Gastroesophageal sphincter (tissue), 4 donors: ENCODE data around the gene TOMM5. TPM values are rescaled to one million over a fixed set of nuclear protein-coding genes. Genes with fewer than 3 reads are reported as not detected.

Experiments
- ATAC-seq: fragments of 150-250 bp; one replicate; pipeline ENCODE4 v1.9.1; 2016; ENCODE audit warnings: mild to moderate bottlenecking, moderate library complexity
- H3K27ac ChIP-seq, 4 donors: fragments of 200-600 bp; sonication (generic) in 3 of 4; 1 replicate in 3 of 4; 2 replicates in 1 of 4; pipeline ENCODE4 v1.5.1; 2016 to 2019
- H3K27me3 ChIP-seq: fragments of 200-600 bp; sonication (generic); one replicate; pipeline ENCODE4 v1.5.1; 2019
- H3K36me3 ChIP-seq, 2 donors: fragments of 200-600 bp; sonication (generic); one replicate each; pipeline ENCODE4 v1.5.1; 2019; ENCODE audit warnings: control low read depth in 1 of 2
- H3K4me1 ChIP-seq, 3 donors: fragments of 200-600 bp; sonication (generic); 1 replicate in 2 of 3; 2 replicates in 1 of 3; pipeline ENCODE4 v1.5.1; 2016 to 2019; ENCODE audit warnings: control low read depth in 2 of 3
- H3K4me3 ChIP-seq, 2 donors: fragments of 200-600 bp; sonication (generic); one replicate each; pipeline ENCODE4 v1.5.1; 2019; ENCODE audit warnings: mild to moderate bottlenecking in 1 of 2, moderate library complexity in 1 of 2
- H3K9me3 ChIP-seq, 3 donors: fragments of 200-600 bp; sonication (generic); one replicate each; pipeline ENCODE4 v1.5.1; 2017 to 2019; ENCODE audit warnings: control low read depth in 2 of 3
- EP300 ChIP-seq: sonication (generic); formaldehyde crosslinking; IDR thresholded peaks from one replicate; pipeline ENCODE4 v1.6.1; 2017; ENCODE audit warnings: antibody characterized with exemption, mild to moderate bottlenecking
- POLR2A ChIP-seq, 2 donors: fragments of 450-650 bp; IDR thresholded peaks; one replicate each; pipeline ENCODE4 v1.6.1; 2017; ENCODE audit warnings: antibody characterized with exemption in 2 of 2, mild to moderate bottlenecking in 2 of 2, moderate library complexity in 1 of 2
- POLR2AphosphoS5 ChIP-seq: sonication (generic); formaldehyde crosslinking; IDR thresholded peaks from one replicate; pipeline ENCODE4 v1.6.1; 2017; ENCODE audit warnings: antibody characterized with exemption
- WGBS, 2 donors: methylation state at CpG; one replicate each; pipeline ENCODE4 v1.1.5; 2018; ENCODE audit warnings: low coverage in 1 of 2; 5-methylcytosine and 5-hydroxymethylcytosine counted together
- total RNA-seq, 4 donors: library from RNA; depleted of rRNA; stranded (reverse); fragments of >200 nt; gene quantifications; one replicate each; pipeline ENCODE4 v1.1.0, GENCODE V29; 2016
- TF ChIP-seq, protein P1 (sequence below), 4 experiments: fragments of 200-600 bp in 2 of 4; fragments of 450-650 bp in 2 of 4; sonication (generic) in 1 of 4; IDR thresholded peaks; one replicate each; pipeline ENCODE4 v1.5.1; 2017 to 2019; ENCODE audit warnings: antibody characterized with exemption in 4 of 4, mild to moderate bottlenecking in 2 of 4, moderate library complexity in 2 of 4

Gene TOMM5
- total RNA-seq, 4 donors from 2014 or later = 46.8 to 85.6 (median 82.5) TPM

DNA sequence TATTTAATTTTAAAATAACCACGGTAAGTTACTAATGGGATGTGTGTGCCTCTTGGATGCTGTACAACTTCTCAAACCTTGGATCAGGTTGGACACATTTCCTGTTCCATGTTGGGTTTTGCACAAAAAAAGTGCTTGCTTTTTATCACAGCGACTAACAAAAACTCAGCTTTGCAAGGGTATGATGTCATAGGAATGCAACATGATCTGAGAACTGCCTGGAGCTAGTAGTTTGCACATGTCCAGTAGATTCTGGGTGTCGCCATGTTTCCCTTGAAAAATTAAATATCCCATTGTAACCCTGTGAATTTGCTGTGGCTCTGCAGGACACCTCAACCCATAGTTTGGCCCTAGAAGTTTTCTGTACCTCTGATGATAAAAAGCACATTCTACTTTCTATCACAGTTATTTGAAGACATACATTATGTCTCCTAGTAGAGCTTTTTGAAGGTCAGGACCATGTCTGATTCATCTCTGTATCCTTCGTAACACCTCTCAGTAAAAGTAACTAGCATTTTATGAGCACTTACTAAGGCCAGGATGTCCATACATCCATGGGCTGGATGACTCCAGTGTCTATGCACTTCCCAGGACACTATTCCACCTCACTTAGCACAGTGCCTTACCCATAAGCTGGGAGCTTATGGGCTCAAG lies 46.8 kb upstream of the TOMM5 start:
- 72 to 89% methylated on average over 4 of the region's 4 CpGs for WGBS, 2 donors
- Histone ChIP-seq H3K9me3 (no peaks in the 10 kb centered on the region), H3K36me3 (no peaks in the 10 kb centered on the region), H3K4me3 (no peak overlapping the region), H3K27ac (no peak overlapping the region), H3K4me1 (no peaks in the 10 kb centered on the region), H3K27me3 (peaks cover 32% of the 10 kb centered on the region)
- ATAC-seq = no peak
- TF ChIP-seq, protein P1, sequence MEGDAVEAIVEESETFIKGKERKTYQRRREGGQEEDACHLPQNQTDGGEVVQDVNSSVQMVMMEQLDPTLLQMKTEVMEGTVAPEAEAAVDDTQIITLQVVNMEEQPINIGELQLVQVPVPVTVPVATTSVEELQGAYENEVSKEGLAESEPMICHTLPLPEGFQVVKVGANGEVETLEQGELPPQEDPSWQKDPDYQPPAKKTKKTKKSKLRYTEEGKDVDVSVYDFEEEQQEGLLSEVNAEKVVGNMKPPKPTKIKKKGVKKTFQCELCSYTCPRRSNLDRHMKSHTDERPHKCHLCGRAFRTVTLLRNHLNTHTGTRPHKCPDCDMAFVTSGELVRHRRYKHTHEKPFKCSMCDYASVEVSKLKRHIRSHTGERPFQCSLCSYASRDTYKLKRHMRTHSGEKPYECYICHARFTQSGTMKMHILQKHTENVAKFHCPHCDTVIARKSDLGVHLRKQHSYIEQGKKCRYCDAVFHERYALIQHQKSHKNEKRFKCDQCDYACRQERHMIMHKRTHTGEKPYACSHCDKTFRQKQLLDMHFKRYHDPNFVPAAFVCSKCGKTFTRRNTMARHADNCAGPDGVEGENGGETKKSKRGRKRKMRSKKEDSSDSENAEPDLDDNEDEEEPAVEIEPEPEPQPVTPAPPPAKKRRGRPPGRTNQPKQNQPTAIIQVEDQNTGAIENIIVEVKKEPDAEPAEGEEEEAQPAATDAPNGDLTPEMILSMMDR (IDR thresholded peaks at IDR 0.05) = no peak
- TF ChIP-seq POLR2A (IDR thresholded peaks at IDR 0.05) (no peak), POLR2AphosphoS5 (no peak), EP300 (no peak)

DNA sequence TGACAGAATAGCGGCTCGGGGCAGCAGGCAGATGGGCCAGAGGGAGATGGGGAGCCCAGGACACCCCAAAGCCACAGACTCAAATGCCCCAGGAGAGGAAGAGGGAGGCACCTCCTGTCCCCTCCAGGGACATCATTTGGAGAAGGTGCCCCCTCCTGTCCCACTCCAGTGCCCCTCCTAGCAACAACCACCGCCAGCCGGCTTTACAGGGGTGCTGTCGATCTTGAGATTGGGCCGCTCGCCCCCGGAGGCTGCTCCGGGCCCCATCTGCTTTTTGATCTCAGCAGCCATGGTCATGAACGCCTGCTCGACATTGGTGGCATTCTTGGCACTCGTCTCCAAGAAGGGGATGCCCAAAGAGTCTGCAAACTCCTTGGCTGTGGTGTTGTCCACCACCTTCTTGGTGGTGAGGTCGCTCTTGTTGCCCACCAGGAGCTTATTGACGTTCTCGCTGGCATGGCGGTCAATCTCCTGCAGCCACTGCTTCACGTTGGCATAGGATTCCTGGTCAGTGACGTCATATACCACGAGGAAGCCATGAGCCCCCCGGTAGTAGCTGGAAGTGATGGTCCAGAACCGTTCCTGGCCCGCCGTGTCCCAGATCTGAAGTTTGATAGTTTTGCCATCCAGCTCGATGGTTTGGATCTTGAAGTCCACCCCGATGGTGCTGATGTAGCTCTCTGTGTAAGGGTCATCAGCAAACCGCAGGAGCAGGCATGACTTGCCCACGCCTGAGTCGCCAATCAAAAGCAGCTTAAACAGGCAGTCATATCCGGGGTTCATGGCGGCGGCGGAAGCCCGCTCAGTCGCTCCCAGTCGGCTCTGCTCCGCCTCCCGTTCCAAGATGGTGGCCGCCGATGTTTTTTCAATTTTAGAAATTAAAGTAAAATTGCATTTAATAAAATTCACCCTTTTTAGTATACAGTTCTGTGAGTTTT lies 44.4 kb upstream of the TOMM5 start:
- Histone ChIP-seq H3K27me3 (peaks cover 21% of the 10 kb centered on the region), H3K36me3 (no peaks in the 10 kb centered on the region), H3K9me3 (no peaks in the 10 kb centered on the region), H3K4me1 (no peaks in the 10 kb centered on the region), H3K4me3 (no peak overlapping the region), H3K27ac (no peak overlapping the region)
- TF ChIP-seq EP300 (no peak), POLR2A (IDR thresholded peaks at IDR 0.05) (no peak), POLR2AphosphoS5 (no peak)
- TF ChIP-seq, protein P1 (IDR thresholded peaks at IDR 0.05) = no peak
- WGBS, 2 donors = 91 to 93% methylated on average over 8 to 9 of the region's 39 CpGs
- ATAC-seq = no peak

DNA sequence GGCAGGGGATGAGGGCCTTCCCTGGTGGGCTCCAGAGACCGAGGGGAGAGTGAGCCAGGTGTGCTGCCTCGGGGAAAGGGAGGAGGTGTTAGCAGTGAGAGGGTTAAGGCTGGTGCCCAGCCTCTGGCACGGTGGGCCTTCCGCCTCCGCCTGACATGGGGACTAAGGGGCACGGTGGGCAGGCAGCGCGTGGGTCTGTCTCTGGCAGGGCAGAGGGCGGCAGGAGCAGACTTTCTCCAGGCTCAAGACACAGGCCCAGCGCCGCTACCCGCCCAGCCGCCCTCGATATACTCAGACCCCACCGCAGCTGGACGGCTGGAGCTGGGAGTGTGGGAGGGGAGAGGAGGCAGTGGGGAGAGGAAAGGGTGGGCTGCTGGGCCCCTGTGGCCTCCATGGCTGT lies 43.4 kb upstream of the TOMM5 start:
- H3K9me3 ChIP-seq = no peaks in the 10 kb centered on the region
- no peak overlapping the region for H3K27ac ChIP-seq
- no peaks in the 10 kb centered on the region for H3K4me1 ChIP-seq
- no peak overlapping the region for H3K4me3 ChIP-seq
- 60 to 70% methylated on average over 2 to 5 of the region's 16 CpGs for WGBS, 2 donors
- H3K36me3 ChIP-seq = no peaks in the 10 kb centered on the region
- ATAC-seq = no peak
- TF ChIP-seq, protein P1 (IDR thresholded peaks at IDR 0.05) = no peak
- TF ChIP-seq POLR2A (IDR thresholded peaks at IDR 0.05) (no peak), POLR2AphosphoS5 (no peak), EP300 (no peak)
- H3K27me3 ChIP-seq = peaks cover 21% of the 10 kb centered on the region

DNA sequence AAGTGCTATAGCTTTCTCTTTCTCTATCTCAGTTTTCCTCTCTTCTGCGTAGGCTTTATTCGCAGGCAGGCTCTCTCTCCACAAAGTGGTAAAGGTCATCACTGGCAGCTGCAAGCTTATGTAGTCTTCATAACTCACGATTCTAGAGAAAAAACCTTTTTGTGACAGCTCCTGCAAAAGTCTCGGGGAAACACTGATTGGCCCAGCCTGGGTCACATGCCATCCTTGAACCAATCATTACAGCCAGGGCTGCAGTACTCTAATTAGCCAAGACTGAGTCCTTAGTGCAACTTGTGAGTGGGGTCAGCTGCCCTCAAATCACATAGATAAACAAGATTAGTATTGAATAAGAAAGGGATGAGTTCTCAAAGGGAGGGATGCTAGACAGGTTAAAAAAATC lies 40.1 kb upstream of the TOMM5 start:
- TF ChIP-seq POLR2A (IDR thresholded peaks at IDR 0.05) (no peak), POLR2AphosphoS5 (no peak), EP300 (no peak)
- TF ChIP-seq, protein P1 (IDR thresholded peaks at IDR 0.05) = no peak
- 73 to 86% methylated on average over 4 of the region's 4 CpGs for WGBS, 2 donors
- H3K27me3 ChIP-seq = peaks cover 18% of the 10 kb centered on the region
- H3K4me1 ChIP-seq = no peaks in the 10 kb centered on the region
- no peaks in the 10 kb centered on the region for H3K36me3 ChIP-seq
- ATAC-seq = no peak
- no peaks in the 10 kb centered on the region for H3K9me3 ChIP-seq
- H3K27ac ChIP-seq = no peak overlapping the region
- H3K4me3 ChIP-seq = no peak overlapping the region
